Stimulated activated effector memory CD8-positive, alpha-beta T cell treated with anti-CD3 and anti-CD28 coated beads, Interleukin-12 subunit alpha, Interleukin-12 subunit beta, amount 100 ng/mL, for 72 hours (primary cell): ENCODE data around the gene MADD.
A peak's percentile ranks its signal among the peaks of the same experiment; 100 is the strongest.

ENCODE experiments used
- ATAC-seq: fragments of 150-1000 bp; cut with Tn5 transposase; 2 replicates; pipeline ENCODE4 v1.10.0; 2021
- DNase-seq, 2 donors: peaks; one replicate each; pipeline ENCODE4 v3.0.0; 2021 to 2022; ENCODE audit warnings: low spot score in 2 of 2
- H3K27ac Mint-ChIP-seq: one replicate; pipeline ENCODE4 v1.8.0; 2022; ENCODE audit warnings: mild to moderate bottlenecking, mixed read lengths
- H3K36me3 Mint-ChIP-seq: one replicate; pipeline ENCODE4 v1.8.0; 2022; ENCODE audit warnings: mild to moderate bottlenecking, mixed read lengths
- H3K4me1 Mint-ChIP-seq: one replicate; pipeline ENCODE4 v1.8.0; 2022; ENCODE audit warnings: mixed read lengths
- H3K4me3 Mint-ChIP-seq: one replicate; pipeline ENCODE4 v1.8.0; 2022; ENCODE audit warnings: mild to moderate bottlenecking, mixed read lengths
- H3K9me3 Mint-ChIP-seq: one replicate; pipeline ENCODE4 v1.8.0; 2022; ENCODE audit warnings: mixed read lengths

The MADD gene

DNA sequence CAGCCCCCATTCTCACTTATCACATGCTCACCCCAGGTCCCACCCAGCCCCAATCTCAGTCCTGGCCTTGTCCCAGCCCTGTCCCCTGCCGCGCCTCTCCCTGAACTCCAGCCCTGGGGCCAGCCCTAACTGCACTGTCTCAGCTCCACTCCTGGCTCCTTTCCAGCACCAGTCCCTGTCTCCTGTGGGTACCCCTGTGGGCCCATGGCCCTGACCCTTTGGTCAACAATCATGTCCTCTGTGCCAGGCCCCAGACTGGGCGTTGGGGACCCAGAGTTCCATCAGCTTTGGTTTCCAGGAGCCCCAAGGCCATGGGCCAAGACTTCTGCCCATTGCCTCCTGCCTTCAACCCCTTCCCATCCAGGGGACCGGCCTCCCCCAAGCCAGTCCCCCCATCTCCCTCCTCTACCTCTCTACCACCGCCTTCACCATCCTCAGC is 107.7 kb downstream of the MADD start:
- Mint-ChIP-seq H3K4me1 (peaks cover 19% of the 10 kb centered on the region), H3K9me3 (no peaks in the 10 kb centered on the region), H3K36me3 (no peaks in the 10 kb centered on the region), H3K4me3 (peak overlapping the region; percentile 31), H3K27ac (peak overlapping the region; percentile 26)
- DNase-seq (no peak), ATAC-seq (no peak)

DNA sequence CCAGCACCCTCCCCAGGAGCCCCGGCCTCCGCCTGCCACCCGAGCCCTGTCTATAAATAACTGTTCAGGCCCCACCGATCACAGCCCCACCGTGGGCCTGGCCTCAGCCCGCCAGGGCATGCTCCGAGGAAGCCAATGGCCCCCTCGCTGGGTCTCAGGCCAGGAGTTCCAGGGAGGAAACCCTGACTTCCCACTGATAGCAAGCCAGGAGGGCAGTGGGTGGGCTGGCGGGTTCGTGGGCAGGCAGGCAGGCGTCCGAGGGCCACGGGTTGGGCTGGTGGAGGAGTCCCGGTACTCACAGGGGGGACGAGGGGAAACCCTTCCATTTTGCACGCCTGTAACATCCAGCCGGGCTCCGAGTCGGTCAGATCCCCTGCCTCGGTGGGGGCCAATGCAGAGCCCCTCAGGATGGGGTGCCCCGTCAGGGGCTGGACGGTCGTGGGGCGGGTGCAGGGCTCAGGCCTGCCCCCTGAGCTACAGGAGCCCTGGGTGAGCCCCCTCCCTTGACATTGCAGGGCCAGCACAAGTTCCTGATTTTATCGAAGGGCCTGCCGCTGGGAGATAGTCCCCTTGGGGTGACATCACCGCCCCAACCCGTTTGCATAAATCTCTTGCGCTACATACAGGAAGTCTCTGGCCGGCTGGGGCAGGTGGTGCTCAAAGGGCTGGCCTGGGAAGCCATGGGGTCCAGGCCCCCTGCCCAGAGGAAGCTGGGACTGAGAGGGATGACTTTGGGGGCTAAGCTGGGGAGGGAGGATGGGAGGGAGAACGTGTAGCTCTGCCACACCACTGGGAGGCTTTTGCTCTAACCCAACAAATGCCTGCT is 108.3 kb downstream of the MADD start, which contains the start of gene SPI1:
SPI1 (minus strand) TSS at position 538 of the 826 bp plus-strand sequence; CDS start at position 344, 194 bp downstream.
- ATAC-seq (no peak), DNase-seq (no peak)
- Mint-ChIP-seq H3K36me3 (no peaks in the 10 kb centered on the region), H3K9me3 (no peaks in the 10 kb centered on the region), H3K27ac (peak within 1 kb of the TSS; percentile 26), H3K4me1 (peaks cover 19% of the 10 kb centered on the region), H3K4me3 (peak within 1 kb of the TSS; percentile 31)

DNA sequence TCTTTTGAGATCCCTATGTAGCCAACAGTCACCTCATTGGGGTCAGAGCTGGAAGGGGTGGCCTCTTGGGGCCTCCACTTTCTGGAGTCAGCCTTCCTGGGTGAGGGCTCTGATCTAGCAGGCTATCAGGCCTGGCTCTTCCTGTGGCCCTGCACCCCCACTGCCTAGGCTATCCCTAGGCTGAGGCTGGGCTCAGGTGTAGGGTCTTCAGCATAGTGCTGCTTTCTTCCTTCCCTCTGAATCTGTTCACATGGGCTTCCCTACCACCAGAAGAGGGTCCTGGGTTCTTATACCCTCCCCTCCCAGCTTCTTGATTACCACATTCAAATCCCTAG is 108.9 kb downstream of the MADD start:
- no peak overlapping the region for H3K4me3 Mint-ChIP-seq
- peaks cover 17% of the 10 kb centered on the region for H3K4me1 Mint-ChIP-seq
- peak overlapping the region; percentile 26 for H3K27ac Mint-ChIP-seq
- no peak for ATAC-seq
- no peak for DNase-seq
- no peaks in the 10 kb centered on the region for H3K9me3 Mint-ChIP-seq
- no peaks in the 10 kb centered on the region for H3K36me3 Mint-ChIP-seq

DNA sequence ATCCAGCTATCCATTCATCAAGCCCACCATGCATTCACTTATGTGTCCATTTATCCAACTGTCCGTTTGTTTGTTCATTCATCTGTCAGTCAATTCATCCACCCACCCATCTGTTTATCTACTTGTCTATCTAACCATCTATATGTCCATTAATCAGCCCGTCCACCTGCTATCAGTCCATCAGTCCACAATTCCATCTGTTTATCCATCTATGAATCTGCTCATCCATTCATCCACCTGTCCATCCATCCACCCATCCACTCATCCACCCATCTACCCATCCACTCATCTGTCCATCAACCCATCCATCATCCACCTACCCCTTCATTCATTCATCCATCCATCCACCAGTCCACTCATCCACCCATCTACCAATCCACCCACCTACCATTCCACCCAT is 109.4 kb downstream of the MADD start:
- Mint-ChIP-seq H3K9me3 (no peaks in the 10 kb centered on the region), H3K4me1 (peaks cover 12% of the 10 kb centered on the region), H3K36me3 (no peaks in the 10 kb centered on the region), H3K4me3 (no peak overlapping the region), H3K27ac (no peak overlapping the region)
- DNase-seq: no peak
- no peak for ATAC-seq
